GM18508 (cell line): ENCODE results near the gene YAP1.
"Not testable (repeated sequence)": the region's sequence is repeated elsewhere in the genome, so short reads cannot be mapped to it uniquely, and the experiment has no call there.

ENCODE experiments used
- ATAC-seq: cut with Tn5 transposase; IDR thresholded peaks from one replicate; pipeline ENCODE4 v1.9.1; 2021; ENCODE audit warnings: moderate number of reproducible peaks; ENCODE audit not compliant: insufficient read depth, unreplicated experiment

Gene YAP1

DNA sequence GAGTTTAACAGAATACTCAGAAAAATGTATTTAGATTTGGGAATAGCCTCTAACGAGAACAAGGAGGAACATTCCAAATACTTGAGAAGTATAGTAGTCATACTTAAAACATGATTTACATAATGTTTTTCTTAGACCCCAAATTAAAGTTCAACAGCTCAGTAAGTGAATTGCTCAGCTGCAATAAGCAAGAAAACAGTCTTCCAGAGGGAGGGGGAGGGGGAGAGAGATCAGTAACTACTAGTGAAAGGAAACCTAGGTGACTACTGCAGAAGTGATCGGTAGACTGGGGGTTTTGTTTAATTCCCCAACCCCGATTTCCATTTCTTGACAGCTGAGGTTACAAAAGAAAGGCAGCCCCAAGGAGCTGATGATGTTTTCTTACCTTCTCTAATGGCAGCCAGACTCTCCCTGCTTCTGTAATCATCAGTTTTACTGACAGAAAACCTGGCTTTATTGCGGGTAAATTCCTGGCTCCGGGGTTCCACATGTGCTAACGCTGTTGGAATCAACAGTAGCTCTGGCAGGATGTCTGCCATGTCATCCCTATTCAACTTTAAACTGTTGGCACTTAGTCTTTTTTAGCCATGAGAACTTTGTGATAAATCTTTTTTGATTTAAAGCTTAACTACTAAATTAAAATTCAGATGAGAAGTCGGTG lies 124.7 kb downstream of the YAP1 start:
- no peak for ATAC-seq

- ATAC-seq = no peak
Observed at GRCh38 chr11:102237096-102237735, 127.0 kb downstream of the YAP1 start.

- ATAC-seq = no peak
Observed at GRCh38 chr11:102238391-102238821, 128.2 kb downstream of the YAP1 start.

- ATAC-seq = no peak
Observed at GRCh38 chr11:102239448-102239847, 129.2 kb downstream of the YAP1 start.

DNA sequence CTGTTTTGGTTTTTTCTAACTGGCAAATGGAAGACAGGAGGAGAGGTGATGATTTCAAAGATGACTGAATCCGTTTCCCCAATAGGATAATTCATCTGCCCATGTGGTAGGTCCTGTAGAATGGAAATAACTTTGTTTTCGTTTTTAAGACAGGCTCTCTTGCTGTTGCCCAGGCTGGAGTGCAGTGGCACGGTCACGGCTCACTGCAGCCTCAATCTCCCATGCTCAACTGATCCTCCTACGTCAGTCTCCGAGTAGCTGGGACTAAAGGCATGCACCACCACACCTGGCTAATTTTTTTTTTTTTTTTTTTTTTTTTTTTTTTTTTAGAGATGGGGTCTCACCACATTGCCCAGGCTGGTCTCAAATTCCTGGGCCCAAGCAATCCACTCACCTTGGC lies 129.7 kb downstream of the YAP1 start:
- no peak for ATAC-seq

DNA sequence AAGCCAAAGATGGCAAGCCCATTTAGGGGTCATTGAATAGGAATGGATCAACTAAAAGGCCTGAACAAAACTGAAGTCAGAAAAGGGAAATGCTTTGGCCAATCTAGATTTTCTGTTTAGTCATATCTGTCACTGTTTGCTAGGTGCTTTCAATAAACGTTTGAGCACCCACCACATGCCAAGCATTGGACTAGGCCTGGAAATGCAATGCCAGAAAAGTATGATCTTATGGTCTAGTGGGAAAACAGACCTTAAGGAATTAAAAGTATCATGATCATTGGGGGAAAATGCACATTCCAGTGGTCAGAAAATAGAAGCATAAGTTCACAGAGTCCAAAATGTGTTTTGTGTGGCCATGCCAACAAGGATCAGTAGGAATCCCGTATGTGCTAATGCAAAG lies 130.3 kb downstream of the YAP1 start:
- no peak for ATAC-seq

GRCh38 chr11:102241026-102241425 lies 130.8 kb downstream of the YAP1 start:
- ATAC-seq = no peak

DNA sequence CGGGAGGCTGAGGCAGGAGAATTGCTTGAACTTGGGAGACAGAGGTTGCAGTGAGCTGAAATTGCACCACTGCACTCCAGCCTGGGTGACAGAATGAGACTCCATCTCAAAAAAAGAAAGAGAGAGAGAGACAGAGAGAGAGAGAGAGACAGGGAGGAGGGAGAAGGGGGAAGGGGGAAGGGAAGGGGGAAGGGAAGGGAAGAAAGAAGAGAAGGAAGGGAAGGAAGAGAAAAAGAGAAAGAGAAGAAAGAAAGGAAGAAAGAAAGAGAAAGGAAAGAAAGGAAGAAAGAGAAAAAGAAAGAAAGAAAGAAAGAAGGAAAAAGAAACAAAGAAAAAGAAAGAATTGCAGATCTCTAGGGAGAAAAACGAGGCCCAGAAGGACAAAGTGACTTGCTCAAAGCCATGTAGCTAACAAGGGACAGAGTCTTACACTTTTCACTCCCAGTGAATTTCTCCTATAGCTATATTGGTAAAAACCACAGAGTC lies 133.2 kb downstream of the YAP1 start:
- no peak for ATAC-seq

- no peak for ATAC-seq
Observed at GRCh38 chr11:102244681-102245409, 134.6 kb downstream of the YAP1 start.

DNA sequence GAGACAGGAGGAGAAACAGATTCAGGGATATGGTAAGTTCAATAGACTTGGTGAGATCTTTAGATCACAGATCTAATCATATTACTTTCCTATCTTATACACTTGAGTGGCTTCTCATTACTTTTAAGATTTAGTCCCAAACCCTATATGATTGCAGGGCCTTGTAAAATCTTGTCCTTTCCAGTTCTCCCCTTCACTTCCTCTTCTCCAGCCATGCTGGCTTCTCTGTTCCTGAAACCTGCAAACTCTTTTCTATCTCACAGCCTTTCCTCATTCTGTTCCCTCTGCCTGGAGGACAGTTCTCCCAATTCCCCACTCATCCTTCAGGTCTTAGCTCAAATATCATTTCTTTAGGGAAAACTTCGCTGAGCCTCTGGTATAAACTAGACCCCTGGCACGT lies 141.2 kb downstream of the YAP1 start:
- ATAC-seq = no peak

DNA sequence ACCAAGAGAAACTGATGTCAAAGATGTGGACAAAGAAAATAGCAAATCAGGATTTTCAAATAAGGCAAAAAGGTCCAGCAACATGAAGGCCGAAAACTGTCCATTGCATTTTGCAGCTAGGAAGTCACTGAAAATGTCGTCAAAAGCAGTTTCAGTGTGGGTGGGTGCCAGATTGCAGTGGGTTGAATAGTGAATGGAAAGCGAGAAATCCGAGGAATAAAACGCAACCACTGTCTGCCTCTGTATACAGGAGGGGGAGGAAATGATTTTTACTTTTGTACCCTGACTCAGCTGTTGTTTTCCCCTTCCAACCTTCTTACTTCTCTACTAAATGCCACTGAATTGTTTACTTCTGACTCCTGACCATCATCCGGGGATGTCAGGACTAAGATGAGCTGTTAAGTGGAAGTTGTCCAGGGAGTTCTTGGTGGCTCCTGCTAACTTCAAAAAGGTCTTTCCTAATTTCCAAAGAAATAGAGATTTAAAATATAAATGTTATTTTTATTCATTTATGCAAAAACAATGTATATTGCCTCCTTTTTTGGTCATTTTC lies 142.2 kb downstream of the YAP1 start:
- ATAC-seq = no peak

GRCh38 chr11:102253020-102253715 lies 142.9 kb downstream of the YAP1 start:
- no peak for ATAC-seq

DNA sequence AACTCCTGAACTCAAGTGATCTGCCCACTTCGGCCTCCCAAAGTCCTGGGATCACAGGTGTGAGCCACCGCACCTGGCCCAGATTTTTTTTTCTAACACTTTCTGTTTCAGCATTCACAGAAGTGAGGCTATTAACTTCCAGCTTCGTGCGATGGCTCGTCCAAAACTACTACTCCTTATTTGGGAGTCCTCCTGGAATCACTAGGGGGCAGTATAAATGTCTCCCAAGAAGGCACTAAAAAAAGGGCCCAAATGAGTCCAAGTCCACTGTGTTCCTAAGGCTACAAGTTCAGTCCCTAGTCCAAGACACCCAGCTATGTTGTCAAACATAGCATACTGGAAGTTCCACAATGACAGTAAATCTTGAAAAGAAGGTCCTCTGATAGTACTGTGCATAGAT lies 143.8 kb downstream of the YAP1 start:
- ATAC-seq = no peak

GRCh38 chr11:102256251-102256650 lies 146.0 kb downstream of the YAP1 start:
- ATAC-seq = no peak

- no peak for ATAC-seq
Observed at GRCh38 chr11:102260241-102260640, 150.0 kb downstream of the YAP1 start.

DNA sequence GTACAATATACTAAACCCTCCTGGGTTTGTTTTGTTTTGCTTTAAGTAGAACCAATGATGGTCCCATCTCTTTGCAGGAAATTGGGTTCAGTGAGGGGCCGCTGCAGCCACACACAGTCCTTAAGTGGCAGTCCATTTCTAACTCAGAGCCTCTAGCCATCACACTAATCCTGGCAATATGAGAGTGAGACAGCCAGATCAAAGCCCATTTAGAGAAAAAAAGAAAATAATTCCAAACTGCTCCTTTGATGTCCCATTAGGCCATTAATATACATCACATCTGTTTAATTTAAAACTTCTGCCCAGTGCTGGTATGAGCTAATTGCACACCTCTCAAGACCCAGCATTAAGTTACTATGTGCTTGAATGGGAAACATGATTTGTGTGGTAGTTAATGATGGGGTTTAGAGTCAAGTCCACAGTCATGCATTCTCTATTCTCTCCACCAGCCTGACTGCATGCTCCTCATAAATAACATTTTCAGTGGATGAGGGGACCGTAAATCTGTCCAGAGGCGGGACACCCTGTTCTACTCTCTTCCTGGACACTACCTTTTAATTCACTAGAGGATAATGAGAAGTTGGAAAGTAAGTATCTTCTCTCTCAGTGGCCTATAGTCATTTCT lies 153.2 kb downstream of the YAP1 start:
- ATAC-seq = no peak

DNA sequence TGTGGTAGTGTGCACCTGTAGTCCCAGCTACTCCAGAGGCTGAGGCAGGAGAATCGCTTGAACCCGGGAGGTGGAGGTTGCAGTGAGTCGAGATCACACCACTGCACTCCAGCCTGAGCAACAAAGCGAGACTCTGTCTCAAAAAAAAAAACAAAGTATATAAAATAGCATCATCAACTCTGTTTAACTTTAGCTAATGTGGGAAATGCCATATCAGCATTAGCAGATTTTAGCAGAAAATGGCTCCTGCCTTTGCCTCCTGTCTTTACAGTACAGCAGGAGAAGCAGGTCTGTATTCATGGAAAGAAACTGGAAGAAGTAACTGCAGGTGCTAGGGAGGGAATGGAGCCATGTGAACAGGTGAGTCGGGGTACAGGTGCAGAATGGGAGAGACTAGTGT lies 154.5 kb downstream of the YAP1 start:
- not testable (repeated sequence) for ATAC-seq

DNA sequence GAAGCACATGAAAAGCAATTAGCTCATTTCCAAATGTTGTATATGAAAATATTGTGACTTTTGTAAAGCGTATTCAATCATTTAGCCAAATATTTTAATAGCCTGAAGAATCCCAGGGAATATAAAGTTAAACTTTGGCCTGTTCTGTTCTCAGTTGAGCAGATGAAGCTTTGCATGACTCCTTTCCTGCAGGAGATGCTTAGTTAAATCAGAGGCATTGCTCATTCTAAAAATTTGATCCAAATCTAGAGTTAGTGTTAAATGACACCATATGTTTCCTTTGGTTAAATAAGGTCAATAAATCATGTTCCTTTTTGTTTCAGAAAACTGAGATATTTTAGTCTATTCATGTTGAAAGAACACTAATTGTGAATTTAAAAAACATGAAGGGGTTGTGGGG lies 155.9 kb downstream of the YAP1 start:
- no peak for ATAC-seq

DNA sequence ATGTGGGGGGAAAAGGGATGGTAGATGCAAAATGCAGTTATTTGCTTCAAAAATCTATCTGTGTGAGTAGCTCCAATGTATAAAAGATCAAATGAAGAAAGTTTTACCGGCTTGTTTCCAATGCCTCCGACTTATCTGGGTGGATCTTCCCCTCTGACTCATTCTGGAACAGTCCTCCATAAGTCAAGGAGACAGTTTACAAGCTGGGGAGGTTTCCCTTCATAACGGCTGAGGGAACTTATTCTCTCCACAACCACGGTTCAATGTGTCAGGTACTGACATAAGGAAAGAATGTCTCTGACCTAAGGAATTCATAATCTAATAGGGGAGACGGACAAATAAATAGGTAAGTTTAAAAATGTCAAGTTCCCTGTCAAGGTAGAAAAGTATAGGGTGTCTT lies 157.4 kb downstream of the YAP1 start:
- no peak for ATAC-seq
